PC-3 (cell line): ENCODE measurements around the gene VPS52. TPM values are rescaled to one million over a fixed set of nuclear protein-coding genes. Genes with fewer than 3 reads are reported as not detected.

Experiments used
- ATAC-seq: fragments of 200-7000 bp; cut with Tn5 transposase; 2 replicates; pipeline ENCODE4 v1.9.1; 2020; ENCODE audit warnings: mild to moderate bottlenecking, moderate library complexity
- BruUV-seq: library from RNA; stranded (reverse); fragments of 400-500 nt; replicated peaks from 2 replicates; lab custom pipeline; 2021; lab: Mats Ljungman, UMichigan
- CTCF ChIA-PET: fragments of 300-600 bp; sonication (Branson Sonifier 250); formaldehyde crosslinking; loops from one replicate; lab custom pipeline; 2022; ENCODE audit warnings: antibody characterized with exemption; lab: Charles Lee
- POLR2A ChIA-PET: fragments of 300-600 bp; sonication (Branson Sonifier 250); formaldehyde crosslinking; loops from one replicate; lab custom pipeline; 2022; ENCODE audit warnings: antibody characterized with exemption; ENCODE audit not compliant: unreplicated experiment; lab: Charles Lee
- DNase-seq: peaks from one replicate; pipeline ENCODE4 v3.0.0-alpha.2; 2015
- H2AFZ ChIP-seq: fragments of 300-600 bp; sonication (generic); 2 replicates; pipeline ENCODE4 v1.6.0; 2016; ENCODE audit warnings: antibody characterized with exemption, low read length
- H3F3A ChIP-seq: fragments of 300-600 bp; sonication (generic); one replicate; pipeline ENCODE4 v1.6.0; 2017; ENCODE audit warnings: antibody characterized with exemption, low read length, control low read depth, mild to moderate bottlenecking; ENCODE audit not compliant: unreplicated experiment
- H3K27ac ChIP-seq: fragments of 300-600 bp; sonication (generic); 2 replicates; pipeline ENCODE4 v1.5.1; 2016; ENCODE audit warnings: mild to moderate bottlenecking, low read length
- H3K27me3 ChIP-seq: fragments of 300-600 bp; sonication (generic); 2 replicates; pipeline ENCODE4 v1.6.1; 2016; ENCODE audit warnings: low read length, mixed read lengths
- H3K36me3 ChIP-seq: fragments of 300-600 bp; sonication (generic); 2 replicates; pipeline ENCODE4 v1.6.1; 2016; ENCODE audit warnings: low read depth, mixed run types, low read length, mixed read lengths
- H3K4me1 ChIP-seq: fragments of 300-600 bp; sonication (generic); 2 replicates; pipeline ENCODE4 v1.5.1; 2016; ENCODE audit warnings: low read length; ENCODE audit not compliant: insufficient read depth
- H3K4me2 ChIP-seq: fragments of 300-600 bp; sonication (generic); 2 replicates; pipeline ENCODE4 v1.6.0; 2016; ENCODE audit warnings: low read length
- H3K4me3 ChIP-seq: fragments of 300-600 bp; sonication (generic); 2 replicates; pipeline ENCODE4 v1.5.1; 2016; ENCODE audit warnings: mild to moderate bottlenecking, low read length, mixed read lengths
- H3K79me2 ChIP-seq: fragments of 300-600 bp; sonication (generic); 2 replicates; pipeline ENCODE4 v1.6.1; 2017; ENCODE audit warnings: low read length, mixed read lengths
- H3K9ac ChIP-seq: fragments of 300-600 bp; sonication (generic); 2 replicates; pipeline ENCODE4 v1.6.0; 2016; ENCODE audit warnings: mild to moderate bottlenecking, low read length
- H3K9me2 ChIP-seq: fragments of 300-600 bp; sonication (generic); replicated peaks from 2 replicates; pipeline ENCODE4 v1.6.1; 2016; ENCODE audit warnings: mixed run types, low read length, mixed read lengths
- H3K9me3 ChIP-seq: fragments of 300-600 bp; sonication (generic); 2 replicates; pipeline ENCODE4 v1.6.1; 2016; ENCODE audit warnings: low read length, mixed read lengths
- H4K20me1 ChIP-seq: fragments of 300-600 bp; sonication (generic); 2 replicates; pipeline ENCODE4 v1.6.1; 2016; ENCODE audit warnings: low read length, mixed read lengths
- EZH2 ChIP-seq: fragments of 300-600 bp; sonication (generic); IDR thresholded peaks from one replicate; pipeline ENCODE4 v1.6.1; 2017; ENCODE audit warnings: antibody characterized with exemption, mild to moderate bottlenecking, low read length; ENCODE audit not compliant: unreplicated experiment
- EZH2phosphoT487 ChIP-seq: fragments of 300-600 bp; sonication (generic); IDR thresholded peaks from 2 replicates; pipeline ENCODE4 v1.6.1; 2018; ENCODE audit warnings: mild to moderate bottlenecking, antibody characterized with exemption, low read length, borderline replicate concordance
- intact Hi-C: fragments of 100-400 bp; cut with micrococcal nuclease; formaldehyde crosslinking; loops from 2 replicates; pipeline ENCODE4 v1.9.0; 2023
- total RNA-seq: library from RNA; depleted of rRNA; stranded (reverse); fragments of >200 nt; gene quantifications from 2 replicates; pipeline ENCODE4 v1.2.3, GENCODE V29; 2014
- TF ChIP-seq, protein P1 (sequence below): fragments of 300-600 bp; sonication (generic); conservative IDR thresholded peaks from 2 replicates; pipeline ENCODE4 v1.5.1; 2017; ENCODE audit warnings: antibody characterized with exemption, low read depth, mild to moderate bottlenecking, low read length

VPS52 gene
- total RNA-seq, 1 experiment from 2014 or later, result 33.7 TPM

DNA sequence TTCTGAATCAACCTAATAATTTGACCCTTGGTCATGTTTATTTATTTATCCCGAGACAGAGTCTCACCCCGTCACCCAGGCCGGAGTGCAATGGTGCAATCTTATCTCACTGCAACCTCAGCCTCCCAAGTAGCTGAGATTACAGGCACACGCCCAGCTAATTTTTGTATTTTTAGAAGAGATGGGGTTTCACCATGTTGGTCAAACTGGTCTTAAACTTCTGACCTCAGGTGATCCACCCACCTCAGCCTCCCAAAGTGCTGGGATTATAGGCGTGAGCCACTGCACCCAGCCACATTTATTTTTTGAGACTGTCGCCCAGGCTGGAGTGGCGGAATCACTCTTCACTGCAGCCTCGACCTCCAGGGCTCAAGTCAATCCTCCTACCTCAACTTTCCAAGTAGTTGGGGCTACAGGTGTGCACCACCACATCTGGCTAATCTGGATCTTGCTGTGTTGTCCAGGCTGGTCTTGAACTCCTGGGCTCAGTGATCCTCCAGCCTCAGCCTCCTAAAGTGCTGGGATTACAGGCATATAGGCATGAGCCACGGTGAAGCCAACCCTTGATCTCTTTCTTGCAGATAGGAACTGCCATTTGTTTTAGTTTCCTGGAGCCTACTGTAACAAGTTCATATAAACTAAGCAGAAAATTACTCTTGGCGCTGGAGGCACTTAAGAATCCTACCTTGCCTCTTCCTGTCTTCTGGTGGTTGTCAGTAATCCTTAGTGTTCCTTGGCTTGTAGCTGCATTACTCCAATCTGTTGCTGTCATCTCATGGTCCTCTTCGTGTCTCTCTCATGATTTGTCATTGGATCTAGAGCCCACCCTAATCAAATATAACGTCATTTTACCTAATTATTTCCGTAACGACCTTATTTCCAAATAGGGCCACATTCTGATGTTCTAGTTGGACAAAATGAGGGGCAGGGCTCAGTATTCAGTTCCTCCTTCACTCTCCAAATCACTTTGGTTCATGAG, 2.5 kb upstream of the VPS52 start:
- Histone ChIP-seq H3K27ac (0 out of 2 replicates have a peak overlapping the region, but pooled peaks have one; percentile 5), H3K9ac (peak overlapping the region; percentile 98; the same call in 1 of the 2 replicates), H3K9me3 (no peaks in the 10 kb centered on the region), H3F3A (peaks cover 29% of the 10 kb centered on the region), H3K36me3 (peaks cover 39% of the 10 kb centered on the region), H4K20me1 (peaks cover 38% of the 10 kb centered on the region), H3K27me3 (no peaks in the 10 kb centered on the region), H3K4me3 (peak overlapping the region; percentile 87), H3K9me2 (no peaks in the 10 kb centered on the region), H3K4me2 (peak overlapping the region; percentile 98), H3K79me2 (peaks cover 59% of the 10 kb centered on the region), H3K4me1 (peaks cover 46% of the 10 kb centered on the region), H2AFZ (no peak overlapping the region)
- DNase-seq (no peak), ATAC-seq (no peak)
- intact Hi-C loops, result loop anchor here (10.0 kb wide), 1 partner anchor 69 kb away; the partner anchor contains the start of genes HSD17B8, RING1, RXRB and SLC39A7
- BruUV-seq, result no TSS peak
- TF ChIP-seq EZH2, result no peak
- ChIA-PET POLR2A (interaction anchor here (0.6 kb wide), 1 partner anchor 13 kb away, joined by 5 read pairs; no protein-coding TSS in a partner anchor), CTCF (no interaction called here)

DNA sequence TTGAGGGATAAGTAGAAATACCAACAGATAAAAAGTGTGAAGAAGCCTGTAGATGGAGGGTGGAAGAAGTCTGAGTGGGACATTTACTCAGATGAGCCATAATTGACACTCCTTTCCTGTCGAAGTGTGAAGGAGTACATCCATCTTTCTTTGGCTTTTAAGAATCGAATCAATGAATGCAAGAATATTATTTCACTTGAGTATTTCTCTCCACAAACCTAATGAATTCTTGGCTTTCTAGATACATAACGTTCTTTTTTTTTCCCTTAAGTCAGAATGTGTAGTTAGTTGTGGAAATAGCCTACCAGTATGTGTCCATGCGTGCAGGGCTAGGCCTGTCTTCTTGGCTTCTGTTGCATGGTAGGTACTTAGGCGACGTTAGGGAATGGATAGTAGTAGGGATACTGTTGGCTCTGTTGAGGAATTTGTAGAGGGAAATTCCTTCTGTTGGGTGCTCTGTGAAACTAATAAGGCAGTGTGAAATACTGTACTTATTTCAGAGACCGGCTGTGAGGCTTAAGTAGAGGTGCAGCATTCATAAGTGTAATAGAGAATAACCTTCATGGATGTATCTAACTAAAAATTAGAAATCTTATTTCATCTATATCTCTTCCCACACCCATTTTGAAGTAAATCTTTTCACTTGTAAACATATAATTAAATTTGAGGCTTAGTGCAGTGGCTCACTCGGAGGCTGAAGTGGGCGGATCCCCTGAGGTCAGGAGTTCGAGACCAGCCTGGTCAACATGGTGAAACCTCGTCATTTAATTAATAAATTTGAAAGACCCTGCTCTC, 1.6 kb upstream of the VPS52 start:
- Histone ChIP-seq H3K9me3 (no peaks in the 10 kb centered on the region), H2AFZ (no peak overlapping the region), H3K4me2 (peak overlapping the region; percentile 98), H3K9me2 (no peaks in the 10 kb centered on the region), H3K36me3 (peaks cover 40% of the 10 kb centered on the region), H3F3A (peaks cover 29% of the 10 kb centered on the region), H4K20me1 (peaks cover 38% of the 10 kb centered on the region), H3K79me2 (peaks cover 59% of the 10 kb centered on the region), H3K27me3 (no peaks in the 10 kb centered on the region), H3K9ac (peak overlapping the region; percentile 98), H3K4me1 (peaks cover 46% of the 10 kb centered on the region), H3K4me3 (peak overlapping the region; percentile 87), H3K27ac (peak overlapping the region; percentile 59)
- ChIA-PET CTCF (no interaction called here), POLR2A (no interaction called here)
- ATAC-seq (no peak), DNase-seq (no peak)
- intact Hi-C loops, result loop anchor here (10.0 kb wide), 1 partner anchor 69 kb away; the partner anchor contains the start of genes HSD17B8, RING1, RXRB and SLC39A7
- TF ChIP-seq EZH2 (no peak), EZH2phosphoT487 (no peak)
- TF ChIP-seq, protein P1, sequence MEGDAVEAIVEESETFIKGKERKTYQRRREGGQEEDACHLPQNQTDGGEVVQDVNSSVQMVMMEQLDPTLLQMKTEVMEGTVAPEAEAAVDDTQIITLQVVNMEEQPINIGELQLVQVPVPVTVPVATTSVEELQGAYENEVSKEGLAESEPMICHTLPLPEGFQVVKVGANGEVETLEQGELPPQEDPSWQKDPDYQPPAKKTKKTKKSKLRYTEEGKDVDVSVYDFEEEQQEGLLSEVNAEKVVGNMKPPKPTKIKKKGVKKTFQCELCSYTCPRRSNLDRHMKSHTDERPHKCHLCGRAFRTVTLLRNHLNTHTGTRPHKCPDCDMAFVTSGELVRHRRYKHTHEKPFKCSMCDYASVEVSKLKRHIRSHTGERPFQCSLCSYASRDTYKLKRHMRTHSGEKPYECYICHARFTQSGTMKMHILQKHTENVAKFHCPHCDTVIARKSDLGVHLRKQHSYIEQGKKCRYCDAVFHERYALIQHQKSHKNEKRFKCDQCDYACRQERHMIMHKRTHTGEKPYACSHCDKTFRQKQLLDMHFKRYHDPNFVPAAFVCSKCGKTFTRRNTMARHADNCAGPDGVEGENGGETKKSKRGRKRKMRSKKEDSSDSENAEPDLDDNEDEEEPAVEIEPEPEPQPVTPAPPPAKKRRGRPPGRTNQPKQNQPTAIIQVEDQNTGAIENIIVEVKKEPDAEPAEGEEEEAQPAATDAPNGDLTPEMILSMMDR, result no peak
- BruUV-seq, result no TSS peak
